Measurements from ENCODE around the gene PACRG. TPM values are rescaled to one million over a fixed set of nuclear protein-coding genes. Genes with fewer than 3 reads are reported as not detected.

PACRG gene
- total RNA-seq, 2 donors from 2014 or later, result 1.7 TPM; not detected in 1

DNA sequence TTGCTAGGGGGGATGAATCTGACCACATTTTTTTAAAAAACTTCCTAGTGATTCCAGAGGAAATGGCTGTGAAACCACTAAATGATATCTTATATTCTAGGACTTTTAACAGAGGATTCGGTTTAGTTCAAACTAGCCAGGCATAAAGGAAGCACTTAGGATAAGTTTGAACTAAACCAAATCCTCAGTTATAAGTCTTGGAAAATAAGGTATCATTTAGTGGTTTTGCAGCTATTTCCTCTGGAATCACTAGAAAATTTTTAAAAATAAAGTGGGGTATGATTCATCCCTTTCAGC, 358.8 kb downstream of the PACRG start:
- TF ChIP-seq, protein P1, sequence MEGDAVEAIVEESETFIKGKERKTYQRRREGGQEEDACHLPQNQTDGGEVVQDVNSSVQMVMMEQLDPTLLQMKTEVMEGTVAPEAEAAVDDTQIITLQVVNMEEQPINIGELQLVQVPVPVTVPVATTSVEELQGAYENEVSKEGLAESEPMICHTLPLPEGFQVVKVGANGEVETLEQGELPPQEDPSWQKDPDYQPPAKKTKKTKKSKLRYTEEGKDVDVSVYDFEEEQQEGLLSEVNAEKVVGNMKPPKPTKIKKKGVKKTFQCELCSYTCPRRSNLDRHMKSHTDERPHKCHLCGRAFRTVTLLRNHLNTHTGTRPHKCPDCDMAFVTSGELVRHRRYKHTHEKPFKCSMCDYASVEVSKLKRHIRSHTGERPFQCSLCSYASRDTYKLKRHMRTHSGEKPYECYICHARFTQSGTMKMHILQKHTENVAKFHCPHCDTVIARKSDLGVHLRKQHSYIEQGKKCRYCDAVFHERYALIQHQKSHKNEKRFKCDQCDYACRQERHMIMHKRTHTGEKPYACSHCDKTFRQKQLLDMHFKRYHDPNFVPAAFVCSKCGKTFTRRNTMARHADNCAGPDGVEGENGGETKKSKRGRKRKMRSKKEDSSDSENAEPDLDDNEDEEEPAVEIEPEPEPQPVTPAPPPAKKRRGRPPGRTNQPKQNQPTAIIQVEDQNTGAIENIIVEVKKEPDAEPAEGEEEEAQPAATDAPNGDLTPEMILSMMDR (IDR thresholded peaks at IDR 0.05), result no peak
- H3K4me3 ChIP-seq, result no peak overlapping the region
- intact Hi-C loops (cut with DNase I), result no loop called here
- no peak overlapping the region for H3K27ac ChIP-seq
- H3K9me3 ChIP-seq, result no peaks in the 10 kb centered on the region
- no peak for DNase-seq
- H3K4me1 ChIP-seq, result no peaks in the 10 kb centered on the region
- H3K36me3 ChIP-seq, result no peaks in the 10 kb centered on the region
- no peaks in the 10 kb centered on the region for H3K27me3 ChIP-seq
- H3K9ac ChIP-seq (ENCODE audit: low read depth in 2 of 2, low read length in 2 of 2), result no peak overlapping the region

DNA sequence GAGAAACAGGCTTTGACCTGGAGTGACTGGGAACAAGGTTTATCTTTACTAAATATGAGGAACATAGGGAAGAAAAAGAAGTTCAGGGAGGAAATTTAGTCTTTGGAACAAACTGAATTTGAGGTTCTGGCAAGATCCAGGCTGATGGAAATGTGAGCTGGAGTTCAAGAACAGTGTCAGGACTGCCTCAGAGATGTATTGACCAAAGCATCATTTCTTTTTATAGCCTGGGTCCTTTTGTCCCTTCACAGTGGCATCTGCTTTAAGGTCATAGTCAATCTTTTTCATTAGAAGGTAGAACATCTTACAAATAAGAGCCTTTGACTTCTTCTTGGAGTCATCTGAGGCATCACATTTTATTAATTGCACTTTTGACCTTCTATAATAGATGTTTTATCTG, 360.2 kb downstream of the PACRG start:
- H3K4me1 ChIP-seq, result no peaks in the 10 kb centered on the region
- no peak overlapping the region for H3K27ac ChIP-seq
- no peaks in the 10 kb centered on the region for H3K27me3 ChIP-seq
- no peak for DNase-seq
- no peaks in the 10 kb centered on the region for H3K9me3 ChIP-seq
- intact Hi-C loops (cut with DNase I), result no loop called here
- H3K4me3 ChIP-seq, result no peak overlapping the region
- TF ChIP-seq, protein P1 (IDR thresholded peaks at IDR 0.05), result no peak
- no peaks in the 10 kb centered on the region for H3K36me3 ChIP-seq
- H3K9ac ChIP-seq (ENCODE audit: low read depth in 2 of 2, low read length in 2 of 2), result no peak overlapping the region

DNA sequence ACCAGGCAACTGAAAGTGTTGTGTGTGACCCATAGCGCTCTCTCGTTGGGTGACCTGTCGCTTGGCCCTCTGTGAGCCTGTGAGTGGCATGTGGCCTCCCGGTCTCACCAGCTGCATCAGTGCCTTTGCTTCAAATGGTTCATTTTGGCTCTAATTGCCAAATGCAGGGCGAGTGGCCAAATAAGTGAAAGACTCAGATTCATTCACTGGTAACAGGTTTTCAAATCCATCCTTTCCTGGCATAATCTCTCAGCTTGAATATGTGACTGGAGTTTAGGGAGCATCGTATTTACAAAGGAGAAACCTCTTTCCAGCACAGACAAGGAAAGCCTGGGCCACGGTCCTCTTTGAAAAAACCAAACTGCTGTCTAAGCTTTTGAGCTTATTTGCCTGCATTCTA, 365.1 kb downstream of the PACRG start:
- TF ChIP-seq, protein P1 (IDR thresholded peaks at IDR 0.05), result no peak
- H3K27ac ChIP-seq, result no peak overlapping the region
- H3K9me3 ChIP-seq, result no peaks in the 10 kb centered on the region
- no peaks in the 10 kb centered on the region for H3K27me3 ChIP-seq
- no peak overlapping the region for H3K9ac ChIP-seq (ENCODE audit: low read depth in 2 of 2, low read length in 2 of 2)
- H3K36me3 ChIP-seq, result no peaks in the 10 kb centered on the region
- intact Hi-C loops (cut with DNase I), result no loop called here
- DNase-seq, result no peak
- no peak overlapping the region for H3K4me3 ChIP-seq
- H3K4me1 ChIP-seq, result no peaks in the 10 kb centered on the region

DNA sequence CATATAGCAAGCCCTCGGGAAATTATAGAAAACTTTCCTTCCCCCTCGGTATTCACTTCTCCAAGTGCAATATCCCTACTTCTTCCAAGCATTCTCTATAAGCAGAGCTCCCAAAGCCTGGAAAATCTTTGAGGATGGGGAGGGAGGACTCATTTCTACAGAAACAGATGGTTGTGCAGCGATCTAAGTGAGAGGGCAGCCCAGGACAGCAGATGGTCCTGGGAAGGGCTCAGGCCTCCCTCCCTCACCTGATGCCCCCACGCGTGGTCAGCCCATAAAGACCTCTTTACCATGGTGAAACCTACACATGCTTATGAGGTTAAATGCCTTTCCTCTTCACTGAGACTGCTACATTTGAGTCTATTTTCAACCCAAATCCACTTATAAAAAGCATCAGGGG, 367.1 kb downstream of the PACRG start:
- H3K9me3 ChIP-seq, result no peaks in the 10 kb centered on the region
- DNase-seq, result no peak
- no peaks in the 10 kb centered on the region for H3K4me1 ChIP-seq
- H3K4me3 ChIP-seq, result no peak overlapping the region
- intact Hi-C loops (cut with DNase I), result no loop called here
- no peaks in the 10 kb centered on the region for H3K36me3 ChIP-seq
- no peak overlapping the region for H3K9ac ChIP-seq (ENCODE audit: low read depth in 2 of 2, low read length in 2 of 2)
- no peaks in the 10 kb centered on the region for H3K27me3 ChIP-seq
- no peak overlapping the region for H3K27ac ChIP-seq
- TF ChIP-seq, protein P1 (IDR thresholded peaks at IDR 0.05), result no peak

DNA sequence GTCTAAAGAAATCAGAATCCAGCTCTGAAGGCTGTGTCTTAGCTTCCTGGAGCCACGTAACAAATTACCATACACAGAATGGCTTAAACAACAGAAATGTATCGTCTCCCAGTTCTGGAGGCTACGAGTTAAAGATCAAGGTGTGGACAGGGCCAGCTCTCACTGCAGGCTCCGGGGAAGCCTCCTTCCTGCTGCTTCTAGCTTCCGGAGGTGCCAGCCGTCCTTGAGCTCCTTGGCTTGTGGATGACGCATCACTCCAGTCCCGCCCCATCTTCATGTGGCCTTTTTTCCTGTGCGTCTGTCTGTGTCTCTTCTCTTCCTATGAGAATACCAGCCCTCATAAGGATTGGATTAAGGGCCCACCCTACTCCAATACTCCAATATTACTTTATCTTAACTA, 367.6 kb downstream of the PACRG start:
- TF ChIP-seq, protein P1 (IDR thresholded peaks at IDR 0.05), result no peak
- Histone ChIP-seq H3K27me3 (no peaks in the 10 kb centered on the region), H3K27ac (no peak overlapping the region), H3K4me3 (no peak overlapping the region), H3K4me1 (no peaks in the 10 kb centered on the region), H3K9me3 (no peaks in the 10 kb centered on the region), H3K36me3 (no peaks in the 10 kb centered on the region), H3K9ac (ENCODE audit: low read depth in 2 of 2, low read length in 2 of 2) (no peak overlapping the region)
- intact Hi-C loops (cut with DNase I), result no loop called here
- no peak for DNase-seq
